GM10266 (cell line): ENCODE data around the gene KREMEN1.

Experiments
- DNase-seq: peaks from one replicate; pipeline ENCODE4 v3.0.0; 2012; ENCODE audit errors: extremely low spot score
- TF ChIP-seq, protein P1 (sequence below): IDR thresholded peaks from 2 replicates; pipeline ENCODE4 v1.5.1; 2012; ENCODE audit warnings: mild to moderate bottlenecking, low read depth; ENCODE audit not compliant: control insufficient read depth, insufficient read depth; ENCODE audit errors: missing control alignments

KREMEN1 gene

DNA sequence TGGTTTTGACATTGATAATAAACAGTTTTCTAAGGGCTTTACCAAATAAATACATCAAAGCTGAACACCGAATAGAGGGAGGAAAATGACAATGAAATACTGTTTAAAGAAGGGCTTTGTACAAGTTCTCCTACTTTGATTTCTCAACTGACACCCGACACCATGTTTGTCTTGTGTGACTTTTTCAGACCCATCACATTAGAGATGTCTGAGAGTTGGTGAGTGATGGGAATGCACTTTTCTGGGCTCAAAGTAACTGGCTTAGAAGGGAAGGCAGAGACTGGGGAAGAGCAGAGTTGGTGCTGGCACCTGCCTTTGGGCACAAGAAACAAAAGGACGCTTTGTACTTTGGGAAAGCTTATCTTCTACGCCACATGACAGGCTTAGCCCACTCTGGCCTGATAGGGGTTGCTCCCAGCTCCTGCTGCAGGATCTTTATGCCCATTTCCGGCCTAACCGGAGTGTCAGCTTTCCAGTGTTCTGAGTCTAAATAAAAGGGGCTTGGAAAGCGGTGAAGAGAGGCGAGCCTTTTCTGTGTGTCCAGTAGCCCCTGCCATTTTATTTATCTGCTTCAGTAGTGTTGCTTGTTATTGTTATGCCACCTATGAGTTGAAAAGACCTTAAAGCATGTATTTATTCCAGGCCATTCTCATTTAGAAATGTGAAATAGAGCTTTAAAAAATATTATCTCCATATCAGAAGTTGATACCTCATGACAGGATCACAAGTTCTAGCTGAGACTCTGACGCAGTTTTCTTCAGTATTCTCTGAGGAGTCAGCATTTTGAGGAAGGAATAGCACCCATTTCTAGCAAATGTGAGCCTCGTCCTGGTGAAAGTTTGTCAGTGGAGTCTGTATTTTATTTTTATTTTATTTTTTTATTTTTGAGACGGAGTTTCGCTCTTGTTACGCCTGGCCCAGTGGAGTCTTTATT is 24.2 kb downstream of the KREMEN1 start:
- DNase-seq = no peak
- TF ChIP-seq, protein P1, sequence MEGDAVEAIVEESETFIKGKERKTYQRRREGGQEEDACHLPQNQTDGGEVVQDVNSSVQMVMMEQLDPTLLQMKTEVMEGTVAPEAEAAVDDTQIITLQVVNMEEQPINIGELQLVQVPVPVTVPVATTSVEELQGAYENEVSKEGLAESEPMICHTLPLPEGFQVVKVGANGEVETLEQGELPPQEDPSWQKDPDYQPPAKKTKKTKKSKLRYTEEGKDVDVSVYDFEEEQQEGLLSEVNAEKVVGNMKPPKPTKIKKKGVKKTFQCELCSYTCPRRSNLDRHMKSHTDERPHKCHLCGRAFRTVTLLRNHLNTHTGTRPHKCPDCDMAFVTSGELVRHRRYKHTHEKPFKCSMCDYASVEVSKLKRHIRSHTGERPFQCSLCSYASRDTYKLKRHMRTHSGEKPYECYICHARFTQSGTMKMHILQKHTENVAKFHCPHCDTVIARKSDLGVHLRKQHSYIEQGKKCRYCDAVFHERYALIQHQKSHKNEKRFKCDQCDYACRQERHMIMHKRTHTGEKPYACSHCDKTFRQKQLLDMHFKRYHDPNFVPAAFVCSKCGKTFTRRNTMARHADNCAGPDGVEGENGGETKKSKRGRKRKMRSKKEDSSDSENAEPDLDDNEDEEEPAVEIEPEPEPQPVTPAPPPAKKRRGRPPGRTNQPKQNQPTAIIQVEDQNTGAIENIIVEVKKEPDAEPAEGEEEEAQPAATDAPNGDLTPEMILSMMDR = no peak

DNA sequence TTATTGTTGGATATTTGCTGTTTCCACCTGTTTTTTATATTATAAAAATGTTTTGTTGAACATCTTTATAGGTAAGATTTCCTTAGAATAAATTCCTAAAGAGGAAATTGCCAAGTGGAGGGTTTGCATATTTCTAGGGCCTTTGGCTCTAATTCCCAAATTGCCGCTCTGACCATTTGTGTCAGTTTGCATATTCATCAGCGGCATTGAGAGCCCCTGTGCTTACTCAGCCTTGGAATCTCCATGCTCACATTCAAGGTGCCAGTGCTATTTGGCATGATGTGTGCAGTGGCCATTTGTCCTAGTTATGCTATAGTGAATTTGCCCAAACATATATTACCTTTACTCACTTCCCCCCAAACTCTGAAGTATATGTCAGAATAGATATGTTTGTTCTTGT is 25.5 kb downstream of the KREMEN1 start:
- TF ChIP-seq, protein P1 = no peak
- no peak for DNase-seq

DNA sequence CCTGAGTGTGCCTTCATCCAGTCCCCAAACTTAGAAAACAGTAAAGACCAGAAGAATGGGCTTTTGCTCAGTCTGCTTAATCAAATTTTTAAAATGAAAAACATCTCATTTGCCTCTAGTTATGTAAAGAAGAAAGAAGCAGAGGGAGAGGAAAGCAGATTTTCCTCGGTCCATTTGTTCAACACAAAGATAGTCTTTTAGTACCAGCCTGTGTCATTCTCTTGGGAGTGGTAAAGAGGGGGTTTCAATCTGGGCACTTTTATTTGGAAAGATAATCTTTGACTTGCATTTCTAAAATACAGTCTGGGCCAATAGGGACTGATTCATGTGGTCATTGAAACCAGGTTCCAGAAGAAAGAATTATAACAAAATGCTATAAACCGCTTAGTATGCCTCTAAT is 29.5 kb downstream of the KREMEN1 start:
- TF ChIP-seq, protein P1 = no peak
- DNase-seq = no peak

DNA sequence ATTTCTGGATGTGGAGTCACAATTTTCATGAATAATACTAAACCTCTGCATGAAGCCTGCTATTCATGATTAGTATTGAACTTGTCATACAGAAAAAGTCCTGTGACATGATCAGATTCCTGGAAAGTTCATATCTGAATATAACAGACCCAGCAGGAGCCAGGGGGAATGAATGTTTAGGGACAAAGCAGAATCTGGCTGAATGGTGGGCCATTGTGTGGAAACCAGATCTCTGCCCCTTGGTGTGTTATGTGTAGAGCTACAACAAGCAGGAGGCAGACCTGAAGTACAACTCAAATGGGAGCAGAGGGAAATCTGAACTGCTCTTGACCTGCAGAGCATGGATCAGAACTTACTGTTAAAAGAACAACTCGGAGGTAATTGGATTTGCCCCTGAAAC is 30.3 kb downstream of the KREMEN1 start:
- TF ChIP-seq, protein P1 = no peak
- no peak for DNase-seq

DNA sequence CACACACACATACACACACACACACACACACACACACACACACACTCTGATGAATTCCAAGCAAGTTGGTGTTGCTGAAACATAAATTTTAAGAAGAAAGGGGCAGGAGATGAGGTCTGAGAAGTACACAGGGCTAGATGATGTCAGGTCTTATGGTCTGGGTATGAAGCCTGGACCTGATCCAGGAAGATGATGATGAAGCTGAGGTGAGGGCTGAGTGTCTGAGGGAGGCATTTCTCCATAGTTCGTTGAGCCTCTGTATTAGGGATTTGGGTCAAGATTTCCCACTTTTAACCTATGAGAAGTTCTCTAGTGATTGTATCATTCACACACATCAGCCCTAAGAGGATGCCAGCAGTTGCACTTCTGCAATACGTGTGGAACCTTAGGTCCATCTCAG is 32.6 kb downstream of the KREMEN1 start:
- TF ChIP-seq, protein P1 = no peak
- DNase-seq = no peak

DNA sequence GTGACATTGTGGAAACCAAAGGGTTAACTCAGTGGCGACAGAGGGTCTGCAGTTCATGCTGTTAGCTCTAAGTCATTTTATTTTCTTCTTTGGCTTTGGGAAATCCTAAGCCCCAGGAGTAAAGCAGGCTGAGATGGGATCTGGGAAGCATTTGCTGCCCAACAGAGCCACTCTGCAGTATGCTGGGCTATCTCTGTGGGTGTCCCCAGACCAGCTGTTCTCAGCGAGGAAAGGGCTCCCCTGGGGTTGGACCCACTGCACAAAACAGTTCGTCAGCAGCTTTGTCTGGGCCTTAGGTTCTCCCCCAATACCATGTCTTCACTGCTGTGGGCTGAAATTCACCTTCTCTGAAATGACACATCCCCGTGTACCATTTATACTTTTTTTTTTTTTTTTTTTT is 34.0 kb downstream of the KREMEN1 start:
- no peak for DNase-seq
- TF ChIP-seq, protein P1 = no peak

DNA sequence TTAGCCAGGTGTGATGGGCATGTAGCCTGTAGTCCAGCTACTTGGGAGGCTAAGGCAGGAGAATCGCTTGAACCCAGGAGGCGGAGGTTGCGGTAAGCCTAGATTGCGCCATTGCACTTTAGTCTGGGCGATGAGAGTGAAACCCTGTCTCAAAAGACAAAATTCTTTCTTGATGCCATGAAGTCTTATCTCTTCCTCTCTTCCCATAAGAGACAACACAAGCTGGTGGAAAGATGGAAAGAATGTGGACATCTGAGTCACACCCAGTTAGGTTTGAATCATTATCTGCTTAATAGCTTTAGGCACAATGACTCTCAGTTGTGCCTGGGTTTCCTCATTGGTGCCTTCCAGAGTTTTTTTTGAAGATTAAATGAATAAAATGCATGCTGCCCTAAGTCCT is 35.3 kb downstream of the KREMEN1 start:
- no peak for DNase-seq
- TF ChIP-seq, protein P1 = no peak
